Activated CD8-positive, alpha-beta memory T cell treated with anti-CD3 and anti-CD28 coated beads, Interleukin-2, amount 50 U/mL, for 1 hour (primary cell): Measurements from ENCODE around the gene AP4S1.
"Not testable (repeated sequence)": the region's sequence is repeated elsewhere in the genome, so short reads cannot be mapped to it uniquely, and the experiment has no call there.

Source experiments
- DNase-seq: peaks from one replicate; pipeline ENCODE4 v3.0.0-alpha.2; 2020; ENCODE audit errors: extremely low read depth

AP4S1 gene, protein sequence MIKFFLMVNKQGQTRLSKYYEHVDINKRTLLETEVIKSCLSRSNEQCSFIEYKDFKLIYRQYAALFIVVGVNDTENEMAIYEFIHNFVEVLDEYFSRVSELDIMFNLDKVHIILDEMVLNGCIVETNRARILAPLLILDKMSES

DNA sequence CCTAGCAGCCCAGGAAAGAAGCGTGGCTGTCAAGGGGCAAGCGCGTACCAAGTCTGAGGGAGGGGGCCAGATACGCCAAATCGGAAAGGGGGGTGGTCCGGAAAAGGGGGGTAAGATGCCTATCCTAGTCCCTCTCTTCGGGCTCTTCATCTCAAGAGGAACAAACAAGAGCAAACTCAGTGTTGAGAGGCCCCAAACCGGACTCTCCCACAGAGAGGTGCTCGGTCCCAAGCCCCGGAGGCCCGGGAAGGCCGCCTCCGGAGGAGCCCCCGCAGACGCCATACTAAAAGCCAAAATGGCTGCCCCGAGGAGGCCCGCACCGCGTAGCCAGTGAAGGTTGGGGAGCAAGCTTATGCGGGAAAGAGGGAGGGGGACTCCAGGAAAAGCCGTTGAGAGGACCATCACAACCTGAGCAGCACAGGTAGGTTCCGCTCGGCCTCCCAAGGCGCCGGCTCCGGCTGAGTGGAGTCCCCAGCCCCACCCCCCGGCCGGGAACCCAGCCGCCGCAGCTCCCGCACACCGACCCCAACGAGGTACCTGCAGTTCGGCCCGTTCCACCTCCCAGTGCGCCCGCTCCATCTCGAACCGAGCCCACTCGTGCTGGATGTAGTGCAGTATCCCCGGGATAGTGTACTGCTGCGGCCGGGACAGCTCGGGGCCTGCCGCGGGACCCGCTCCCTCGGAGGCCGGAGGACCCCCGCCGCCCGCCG is at the start of gene AP4S1:
Gene AP4S1, plus strand, starts transcription at position 283 of the 710 bp plus-strand sequence. CDS start 40,548 bp downstream, outside the sequence.
- peak; percentile 8 for DNase-seq

DNA sequence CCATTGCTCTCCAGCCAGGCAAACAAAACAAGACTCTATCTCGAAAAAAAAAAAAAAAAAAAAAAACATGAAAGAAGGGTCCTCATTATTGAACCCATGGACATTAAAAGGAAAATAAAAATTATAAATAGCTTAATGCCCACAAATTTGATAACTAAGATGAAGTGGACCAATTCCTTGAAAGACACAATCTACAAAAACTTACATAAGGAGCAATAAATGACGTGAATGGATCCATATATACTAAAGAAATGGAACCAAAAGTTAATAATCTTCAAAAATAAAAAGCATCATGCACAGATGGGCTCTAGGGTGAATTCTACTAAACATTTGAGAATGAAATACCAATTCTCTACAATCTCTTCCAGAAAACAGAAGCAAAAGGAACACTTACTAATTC is 47.7 kb upstream of the AP4S1 start:
- DNase-seq: no peak

DNA sequence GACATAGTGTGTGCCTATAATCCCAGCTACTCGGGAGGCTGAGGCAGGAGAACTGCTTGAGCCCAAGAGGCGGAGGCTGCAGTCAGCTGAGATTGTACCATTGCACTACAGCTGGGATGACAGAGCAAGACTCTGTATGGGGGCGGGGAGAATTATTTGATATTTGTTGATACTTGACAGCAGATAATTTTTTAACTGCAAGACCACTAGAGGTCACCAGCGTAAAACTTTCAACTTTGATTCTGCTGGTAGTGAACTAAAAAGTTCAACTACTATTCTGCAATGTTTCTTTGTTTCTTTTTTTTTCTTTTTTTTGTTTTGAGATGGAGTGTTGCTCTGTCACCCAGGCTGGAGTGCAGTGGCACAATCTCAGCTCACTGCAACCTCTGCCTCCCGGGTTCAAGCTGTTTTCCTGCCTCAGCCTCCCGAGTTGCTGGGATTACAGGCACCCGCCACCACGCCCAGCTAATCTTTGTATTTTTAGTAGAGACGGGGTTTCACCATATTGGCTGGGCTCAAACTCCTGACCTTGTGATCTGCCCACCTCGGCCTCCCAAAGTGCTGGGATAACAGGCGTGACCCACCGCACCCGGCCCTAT is 45.2 kb upstream of the AP4S1 start:
- peak; percentile 14 for DNase-seq

DNA sequence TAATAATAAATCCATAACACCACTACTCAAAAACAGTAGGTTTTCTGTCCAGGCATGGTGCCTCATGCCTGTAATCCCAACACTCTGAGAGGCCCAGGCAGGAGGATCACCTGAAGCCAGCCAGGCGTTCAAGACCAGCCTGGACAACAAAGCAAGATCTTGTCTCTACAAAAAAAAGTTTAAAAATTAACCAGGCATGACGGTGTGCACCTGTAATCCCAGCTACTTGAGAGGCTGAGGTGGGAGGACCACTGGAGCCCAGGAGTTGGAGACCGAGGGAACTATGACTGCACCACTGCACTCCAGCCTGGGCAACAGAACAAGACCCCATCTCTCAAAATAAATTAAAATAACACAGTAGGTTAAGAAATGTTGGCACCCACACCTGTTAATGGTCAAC is 44.5 kb upstream of the AP4S1 start:
- no peak for DNase-seq

DNA sequence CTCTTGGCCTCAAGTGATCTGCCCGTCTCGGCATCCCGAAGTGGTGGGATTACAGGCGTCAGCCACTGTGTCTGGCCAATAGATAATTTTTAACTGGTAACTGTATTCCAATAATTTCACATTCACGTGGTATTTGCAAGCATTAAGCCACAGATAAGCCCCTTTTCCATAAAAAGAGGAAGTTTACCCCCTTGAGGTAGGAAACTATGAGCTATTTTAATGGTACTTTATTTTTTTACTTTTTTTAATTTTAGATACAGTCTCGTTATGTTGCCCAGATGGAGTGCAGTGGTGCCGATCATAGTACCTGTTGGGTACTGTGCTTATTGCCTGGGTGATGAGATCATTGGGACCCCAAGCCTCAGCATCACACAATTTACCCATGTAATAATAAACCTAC is 42.9 kb upstream of the AP4S1 start:
- no peak for DNase-seq

DNA sequence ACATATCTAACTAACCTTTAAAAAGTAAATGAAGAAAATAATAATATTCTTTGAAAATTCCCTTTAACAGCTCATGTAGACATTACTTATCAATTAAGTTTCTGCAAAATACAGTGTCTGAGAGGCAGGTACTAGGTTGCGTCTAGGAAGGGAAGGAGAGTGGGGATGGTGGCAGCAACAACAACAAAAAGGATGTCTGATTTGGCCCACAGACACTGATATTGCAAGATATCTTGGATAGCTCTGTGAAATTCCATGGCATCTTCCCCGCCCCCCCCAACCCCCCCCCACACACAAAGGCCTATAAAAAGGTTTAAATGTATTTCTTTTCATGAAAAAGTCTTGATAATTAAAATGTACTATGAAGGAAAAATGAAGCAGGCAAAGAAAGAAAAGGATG is 41.6 kb upstream of the AP4S1 start:
- DNase-seq: no peak

DNA sequence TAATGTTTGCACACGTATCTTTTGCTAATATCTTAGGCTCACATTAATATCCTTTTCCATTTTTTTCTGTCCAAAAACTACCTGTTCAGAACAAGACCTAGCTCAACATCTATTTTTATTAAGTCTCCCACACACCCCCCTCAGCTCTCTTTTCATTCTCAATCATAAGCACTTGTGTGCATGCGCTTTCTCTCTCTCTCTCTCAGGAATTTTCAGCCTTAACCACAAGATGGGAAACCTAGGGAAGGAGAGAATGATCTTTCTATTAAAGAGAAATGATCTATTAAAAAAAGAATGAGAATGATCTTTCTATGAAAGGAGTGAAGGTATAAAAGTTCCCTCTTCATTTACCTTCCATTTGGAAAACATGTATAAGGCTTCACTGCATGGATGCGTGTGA is 39.7 kb upstream of the AP4S1 start:
- no peak for DNase-seq

DNA sequence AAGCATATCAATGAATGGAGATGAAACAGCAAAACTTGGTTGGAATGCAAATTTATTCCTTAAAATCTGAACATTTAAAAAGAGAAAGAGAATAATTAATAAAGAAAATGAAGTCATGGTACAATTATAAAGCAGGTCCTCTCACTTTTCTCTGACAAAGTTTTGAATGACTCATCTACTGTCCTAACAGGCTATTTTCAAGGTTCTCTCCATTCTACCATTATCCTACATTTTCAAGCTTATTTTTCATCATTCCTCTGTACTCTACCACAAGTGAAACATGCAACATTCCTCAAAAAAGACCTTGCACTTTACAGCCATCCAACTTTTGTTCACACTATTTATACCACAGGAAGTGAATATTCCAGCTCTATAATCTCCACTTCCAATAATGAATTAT is 36.9 kb upstream of the AP4S1 start:
- DNase-seq: no peak

DNA sequence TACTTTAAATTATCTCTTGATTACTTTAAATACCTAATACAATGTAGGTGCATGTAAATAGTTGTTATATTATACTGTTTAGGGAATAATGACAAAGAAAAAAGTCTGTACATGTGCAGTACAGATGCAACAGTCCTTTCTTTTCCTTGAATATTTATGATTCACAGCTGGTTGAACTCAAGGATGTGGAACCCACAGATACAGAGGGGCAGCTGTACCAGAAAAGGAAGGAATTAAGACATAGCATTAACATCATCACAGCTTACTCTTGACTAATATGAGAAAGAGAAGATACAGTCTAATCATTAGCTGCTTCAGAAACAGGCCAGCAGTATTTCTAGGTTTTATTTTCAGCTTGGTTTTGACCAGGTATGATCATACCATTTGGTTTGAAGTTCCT is 34.7 kb upstream of the AP4S1 start:
- DNase-seq: no peak

DNA sequence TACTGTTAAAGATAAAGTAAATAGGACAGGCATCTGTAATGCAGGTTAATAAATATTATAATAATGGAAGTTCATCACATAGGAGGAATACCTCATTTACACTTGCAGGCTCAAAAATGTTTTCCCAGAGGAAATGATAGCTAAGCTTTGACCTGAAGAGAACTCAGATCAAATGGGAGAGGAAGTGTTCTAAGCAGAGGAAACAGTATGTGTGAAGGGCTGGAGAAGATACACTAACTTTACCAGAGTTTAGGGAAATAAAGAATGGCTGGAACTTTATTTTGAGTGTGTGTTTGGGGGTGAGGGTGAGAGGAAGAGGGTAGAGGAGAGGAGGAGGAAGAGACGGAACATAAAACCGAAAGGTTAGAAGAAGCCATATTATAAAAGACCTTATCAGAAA is 34.0 kb upstream of the AP4S1 start:
- no peak for DNase-seq

DNA sequence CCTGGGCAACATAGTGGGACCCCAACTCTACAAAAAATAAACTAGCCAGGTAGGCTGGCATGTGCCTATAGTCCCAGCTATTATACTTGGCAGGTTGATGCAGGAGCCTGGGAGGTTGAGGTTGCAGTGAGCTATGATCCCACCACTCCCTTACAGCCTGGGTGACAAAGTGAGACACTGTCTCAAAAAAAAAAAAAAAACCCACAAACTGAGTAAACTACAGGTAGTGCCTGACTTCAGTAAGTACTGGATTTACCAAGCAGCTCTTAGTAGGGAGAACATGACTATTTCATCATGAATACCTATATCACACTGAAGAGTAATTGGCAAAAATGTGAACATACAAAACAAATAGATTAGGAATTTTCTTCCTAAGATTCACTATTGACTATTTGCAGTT is 32.4 kb upstream of the AP4S1 start:
- no peak for DNase-seq

DNA sequence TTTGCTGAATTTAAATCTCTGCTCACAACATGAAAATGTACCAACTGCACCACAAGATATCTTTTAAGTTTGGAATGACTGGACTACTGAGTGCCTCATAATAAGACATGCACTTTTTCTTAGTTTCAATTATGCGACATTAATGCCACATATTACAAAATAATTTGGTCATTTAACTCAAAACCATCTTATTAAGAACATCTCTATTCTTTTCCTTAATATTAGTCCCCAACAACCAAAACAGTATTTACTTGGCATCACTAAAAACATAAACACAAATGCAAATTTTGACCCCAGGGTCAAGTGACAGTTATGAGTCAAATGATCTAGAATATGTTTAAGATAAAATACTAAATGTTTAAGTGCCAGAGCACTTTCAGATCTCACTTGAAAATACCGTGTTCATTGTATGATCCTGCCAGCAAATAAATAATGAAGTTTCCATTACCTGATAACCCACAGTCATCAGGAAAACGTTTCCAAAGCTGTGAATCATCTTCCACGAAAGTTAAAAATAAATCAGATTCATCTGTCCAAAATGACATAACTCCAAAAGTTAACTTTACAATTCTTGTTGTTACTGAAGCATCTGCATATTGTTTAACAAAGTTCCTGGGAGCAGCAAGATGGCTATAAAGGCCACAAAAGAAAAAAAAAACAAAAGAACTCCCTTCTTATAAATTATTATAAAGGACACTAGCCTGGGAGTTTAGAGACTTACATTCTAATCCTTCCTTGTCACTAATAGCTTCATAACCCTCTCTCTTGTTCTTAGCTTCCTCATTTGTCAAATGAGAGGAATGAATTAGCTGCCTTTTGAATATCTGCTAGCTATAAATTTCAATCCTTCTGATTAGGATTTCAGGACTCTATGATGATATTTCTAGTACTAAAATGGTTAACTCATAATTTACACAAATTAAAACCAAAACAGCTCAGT is 30.5 kb upstream of the AP4S1 start:
- no peak for DNase-seq

DNA sequence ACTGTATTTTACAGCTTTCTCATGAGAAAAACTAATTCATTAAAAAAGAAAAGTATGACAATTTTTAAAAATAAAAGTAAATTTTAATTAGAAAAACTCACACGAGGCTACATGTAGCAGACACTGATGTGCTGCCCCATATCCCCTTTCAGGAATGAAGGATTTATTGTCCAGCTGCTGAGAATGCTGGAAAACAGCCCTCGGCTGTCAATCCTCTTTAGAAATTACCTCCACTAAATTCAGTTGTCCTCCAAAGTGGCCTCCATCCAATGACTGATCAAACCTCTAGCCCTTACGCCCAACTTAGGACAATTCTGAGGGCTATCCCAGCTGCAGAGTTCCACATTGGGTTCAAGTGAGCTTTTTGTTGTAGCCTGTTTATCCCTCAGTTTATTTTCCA is 29.8 kb upstream of the AP4S1 start:
- no peak for DNase-seq

DNA sequence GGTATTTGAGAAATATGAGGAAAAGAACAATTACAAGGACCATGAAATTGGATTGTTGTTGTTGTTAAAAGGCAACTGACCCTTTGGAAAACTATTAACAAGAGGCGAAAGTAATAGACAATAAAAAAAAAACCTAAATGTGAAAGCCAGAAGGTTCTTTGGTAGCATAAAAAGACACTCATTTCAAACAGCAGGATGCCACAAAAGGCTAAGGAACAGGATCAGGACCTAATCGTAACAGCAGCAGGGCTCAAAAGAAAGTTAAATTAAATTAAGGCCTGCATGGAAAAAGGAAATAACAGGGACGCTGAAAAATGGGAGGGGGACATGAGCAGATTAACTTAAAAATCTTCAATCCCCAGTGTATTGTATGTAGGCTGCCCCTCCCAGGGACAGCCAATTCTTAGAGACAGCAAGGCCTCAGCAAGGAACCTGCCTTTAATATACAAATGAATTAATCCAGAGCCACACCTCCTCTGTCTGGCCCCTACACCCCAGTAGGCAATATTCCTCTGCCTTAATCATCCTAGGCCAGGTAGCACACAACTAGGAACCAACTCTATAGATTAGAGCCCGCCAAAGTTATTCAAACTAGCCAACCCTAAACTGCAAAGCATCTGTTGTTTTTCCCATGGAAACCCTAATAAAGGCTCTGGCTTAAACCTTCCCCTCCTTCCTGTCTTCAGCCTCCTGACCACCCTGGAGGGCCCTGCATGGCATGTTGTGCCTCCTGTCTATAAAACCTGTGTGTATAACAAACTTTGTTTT is 28.4 kb upstream of the AP4S1 start:
- no peak for DNase-seq

DNA sequence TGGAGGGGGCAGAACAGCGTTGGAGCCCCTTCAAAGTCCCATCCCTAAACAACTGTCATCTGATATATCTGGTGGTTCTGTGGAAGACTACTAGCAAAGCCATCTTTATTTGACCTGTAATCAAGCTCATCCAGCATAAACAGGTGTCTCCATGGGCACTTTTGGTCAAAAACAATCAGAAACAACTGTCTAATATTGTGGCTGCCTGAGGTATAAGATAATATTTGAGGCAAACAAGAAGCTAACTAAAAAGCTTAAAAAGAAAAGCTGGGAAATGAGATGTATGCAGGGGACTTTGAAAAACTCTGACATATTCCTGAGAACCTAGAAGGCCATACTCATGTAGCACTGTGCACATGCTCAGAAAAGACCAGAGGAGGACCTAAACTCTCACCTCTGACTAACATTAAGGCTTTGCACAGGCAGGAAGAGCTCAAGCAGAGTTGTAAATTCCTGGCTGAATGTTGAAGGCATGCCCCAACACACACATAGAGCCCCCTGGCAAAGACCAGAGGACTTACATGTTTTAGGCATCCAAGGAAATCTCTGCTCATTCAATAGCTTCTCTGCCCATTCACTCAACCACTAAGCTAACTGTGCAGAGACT is 27.2 kb upstream of the AP4S1 start:
- DNase-seq: no peak

DNA sequence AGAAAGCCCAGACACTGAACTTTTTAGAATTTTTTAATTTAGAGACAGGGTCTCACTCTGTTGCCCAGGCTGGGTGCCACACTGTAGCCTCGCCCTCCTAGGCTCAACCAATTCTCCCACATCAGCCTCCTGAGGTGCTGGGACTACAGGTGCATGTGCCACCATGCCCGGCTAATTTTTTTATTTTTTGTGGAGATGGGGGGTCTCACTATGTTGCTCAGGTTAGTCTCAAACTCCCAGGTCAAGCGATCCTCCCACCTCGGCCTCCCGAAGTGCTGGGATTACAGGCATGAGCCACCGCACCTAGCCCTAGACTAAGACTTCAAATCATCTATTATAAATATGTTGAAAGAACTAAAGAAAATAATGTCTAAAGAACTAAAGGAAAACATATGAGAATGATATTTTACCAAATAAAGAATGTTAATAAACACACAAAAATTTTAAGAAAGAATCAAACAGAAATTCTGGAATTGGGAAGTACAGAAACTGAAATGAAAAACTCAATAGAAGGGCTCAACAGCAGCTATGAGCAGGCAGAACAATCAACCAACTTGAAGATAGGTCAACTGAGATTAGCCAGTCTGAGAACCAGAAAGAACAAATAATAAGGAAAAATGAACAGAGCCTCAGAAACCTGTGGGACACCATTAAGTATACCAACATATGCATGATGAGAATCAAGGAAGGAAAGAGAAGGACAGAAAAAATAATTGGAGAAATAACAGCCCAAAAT is 26.2 kb upstream of the AP4S1 start:
- no peak for DNase-seq

DNA sequence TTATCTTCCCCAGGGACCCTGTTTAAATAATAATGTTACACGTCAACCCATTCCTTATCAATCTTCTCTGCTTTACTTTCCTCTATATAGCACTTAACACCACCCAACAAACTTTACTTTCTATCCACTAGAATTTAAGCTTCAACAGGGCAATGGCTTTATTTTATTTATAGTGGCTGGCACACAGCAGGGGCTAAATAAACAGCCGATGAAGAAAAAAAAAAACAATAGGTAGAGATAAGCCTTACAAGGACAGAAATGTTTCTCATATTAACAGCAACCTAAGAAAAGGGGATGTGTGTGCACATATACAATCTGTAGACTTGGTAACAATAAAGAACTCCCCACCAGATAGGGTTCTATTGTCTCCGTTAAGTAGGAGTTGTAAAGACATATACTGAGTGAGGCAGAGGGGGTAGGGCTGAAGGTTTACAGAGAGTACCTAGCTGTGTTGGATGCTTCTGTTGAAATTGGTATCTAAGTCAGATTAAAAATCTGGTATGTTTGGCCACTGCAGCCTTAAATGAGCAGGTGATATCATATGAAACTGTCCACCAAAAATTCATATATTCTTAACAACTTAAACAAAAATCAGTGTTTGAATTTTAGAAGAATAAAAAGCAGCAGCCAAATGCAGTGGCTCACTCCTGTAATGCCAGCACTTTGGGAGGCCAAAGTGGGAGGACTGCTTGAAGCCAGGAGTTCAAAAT is 24.7 kb upstream of the AP4S1 start:
- no peak for DNase-seq

DNA sequence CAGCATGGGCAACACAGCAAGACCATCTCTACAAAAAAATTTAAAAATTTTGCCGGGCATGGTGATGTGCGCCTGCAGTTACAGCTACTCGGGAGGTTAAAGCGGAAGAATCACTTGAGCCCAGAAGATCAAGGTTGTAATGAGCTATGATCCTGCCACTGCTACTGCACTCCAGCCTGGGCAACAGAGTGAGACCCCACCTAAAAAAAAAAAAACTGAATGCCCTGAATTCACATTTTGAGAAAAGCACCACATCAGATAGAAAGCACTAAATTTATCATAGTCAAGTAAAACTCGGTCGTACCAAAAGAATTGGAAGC is 24.1 kb upstream of the AP4S1 start:
- no peak for DNase-seq

DNA sequence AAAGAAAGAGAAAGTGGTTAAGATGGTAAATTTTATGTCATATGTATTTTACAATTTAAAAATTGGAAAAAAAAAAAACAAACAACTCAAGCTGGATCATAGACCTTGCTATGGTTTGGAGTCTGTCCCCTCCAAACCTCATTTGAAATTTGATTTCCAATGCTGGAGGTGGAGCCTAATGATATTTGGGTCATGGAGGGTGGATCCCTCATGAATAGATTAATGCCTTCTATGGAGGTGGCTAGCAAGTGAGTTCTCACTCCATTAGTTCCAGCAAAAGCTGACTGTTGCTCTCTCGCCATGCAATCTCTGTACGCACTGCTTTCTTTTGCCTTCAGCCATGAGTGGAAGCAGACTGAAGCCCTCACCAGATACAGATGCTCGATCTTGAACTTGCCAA is 22.2 kb upstream of the AP4S1 start:
- no peak for DNase-seq

DNA sequence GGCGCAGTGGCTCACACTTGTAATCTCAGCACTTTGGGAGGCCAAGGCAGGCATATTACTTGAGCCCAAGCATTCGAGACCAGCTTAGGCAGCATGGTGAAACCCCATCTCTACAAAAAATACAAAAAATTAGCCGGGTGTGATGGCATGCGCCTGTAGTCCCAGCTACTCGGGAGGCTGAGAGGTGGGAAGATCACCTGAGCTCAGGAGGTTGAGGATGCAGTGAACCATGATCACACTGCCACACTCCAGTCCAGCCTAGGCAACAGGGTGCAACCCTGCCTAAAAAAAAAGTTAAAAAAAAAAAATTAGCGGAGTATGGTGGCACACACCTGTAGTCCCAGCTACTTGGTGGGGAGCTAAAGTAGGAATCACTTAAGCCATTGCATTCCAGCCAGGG is 21.4 kb upstream of the AP4S1 start:
- DNase-seq: not testable (repeated sequence)
